NCI-H510A treated with DMSO at 0.1 percent for 48 hours (cell line): ENCODE data around the gene MBD3L2B.

ENCODE experiments used
- DNase-seq: peaks from one replicate; lab custom pipeline; 2025; lab: John Stamatoyannopoulos, UW

Gene MBD3L2B

GRCh38 chr19:7010722-7011593, 10.3 kb downstream of the MBD3L2B start:
- DNase-seq, result no peak

GRCh38 chr19:7007859-7008258, 13.4 kb downstream of the MBD3L2B start:
- no peak for DNase-seq

GRCh38 chr19:7006135-7006704, 15.0 kb downstream of the MBD3L2B start:
- DNase-seq, result no peak

- peak; percentile 31 for DNase-seq
Measured at GRCh38 chr19:7004313-7004931, 16.8 kb downstream of the MBD3L2B start.

- DNase-seq, result no peak
Measured at GRCh38 chr19:7000816-7001215, 20.4 kb downstream of the MBD3L2B start.

GRCh38 chr19:7000333-7000732, 20.9 kb downstream of the MBD3L2B start:
- no peak for DNase-seq

- no peak for DNase-seq
Measured at GRCh38 chr19:6999933-7000332, 21.3 kb downstream of the MBD3L2B start.

GRCh38 chr19:6997679-6998445, 23.4 kb downstream of the MBD3L2B start:
- DNase-seq, result no peak

GRCh38 chr19:6996810-6997209, 24.4 kb downstream of the MBD3L2B start:
- no peak for DNase-seq

- no peak for DNase-seq
Measured at GRCh38 chr19:6995054-6995453, 26.2 kb downstream of the MBD3L2B start.

- DNase-seq, result no peak
Measured at GRCh38 chr19:6988257-6988656, 33.0 kb downstream of the MBD3L2B start.

GRCh38 chr19:6987850-6988249, 33.4 kb downstream of the MBD3L2B start:
- no peak for DNase-seq

GRCh38 chr19:6983448-6983847, 37.8 kb downstream of the MBD3L2B start:
- DNase-seq, result no peak

GRCh38 chr19:6979399-6979798, 41.8 kb downstream of the MBD3L2B start:
- no peak for DNase-seq

GRCh38 chr19:6976197-6976596, 45.0 kb downstream of the MBD3L2B start:
- no peak for DNase-seq

- no peak for DNase-seq
Measured at GRCh38 chr19:6971366-6971765, 49.9 kb downstream of the MBD3L2B start.

- DNase-seq, result no peak
Measured at GRCh38 chr19:6970443-6970842, 50.8 kb downstream of the MBD3L2B start.

GRCh38 chr19:6970021-6970420, 51.2 kb downstream of the MBD3L2B start:
- no peak for DNase-seq

- no peak for DNase-seq
Measured at GRCh38 chr19:6969490-6969889, 51.7 kb downstream of the MBD3L2B start.
